ENCODE data around the gene CPT1C. TPM values are rescaled to one million over a fixed set of nuclear protein-coding genes. Genes with fewer than 3 reads are reported as not detected.
A peak's percentile ranks its signal among the peaks of the same experiment; 100 is the strongest.

The CPT1C gene
- total and polyA plus RNA-seq, 2 donors (not counting 1 experiment from before 2014, with no cell fraction given), result 0.30 to 1.7 TPM

DNA sequence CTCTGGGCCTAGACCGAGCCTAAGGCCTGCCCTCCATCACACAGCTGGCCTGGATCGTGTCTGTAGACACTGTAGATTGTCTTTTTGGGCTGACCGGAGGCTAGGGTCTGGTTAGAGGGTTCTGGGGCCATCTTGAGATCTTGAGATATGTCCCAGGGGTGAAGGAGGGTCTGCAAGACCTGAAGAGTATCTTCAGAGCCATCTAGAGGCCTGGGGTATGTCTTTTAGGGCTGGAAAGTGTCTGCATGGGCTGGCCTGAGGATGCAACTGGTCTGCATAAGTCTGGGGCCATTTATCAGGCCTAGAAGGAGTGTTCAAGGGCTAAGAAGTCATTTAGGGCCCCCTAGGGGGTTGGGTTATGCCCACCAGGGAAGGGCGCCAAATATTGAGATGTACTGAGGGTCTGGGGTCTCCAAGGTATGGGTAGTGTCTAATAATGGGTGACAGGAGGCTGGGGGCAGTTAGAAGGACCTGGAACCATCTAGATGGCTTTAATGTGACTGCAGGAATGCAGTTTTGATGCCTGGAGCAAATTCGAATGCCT, 48.4 kb upstream of the CPT1C start:
- no peaks in the 10 kb centered on the region for H3K27me3 Mint-ChIP-seq
- H3K4me3 Mint-ChIP-seq, result peak overlapping the region; percentile 96
- Histone ChIP-seq H3K27me3 (replicated peaks in 1 of 4; ENCODE audit: control extremely low read depth in 1 of 4, control insufficient read depth in 3 of 4, insufficient read depth in 4 of 4, low read length in 3 of 4) (no peaks in the 10 kb centered on the region), H3K9me3 (ENCODE audit: control extremely low read depth in 1 of 3, control insufficient read depth in 2 of 3, insufficient read depth in 1 of 3, low read length in 2 of 3) (no peaks in the 10 kb centered on the region), H3K4me2 (replicated peaks; ENCODE audit: low read depth, low read length, poor library complexity, severe bottlenecking) (peak overlapping the region; percentile 92), H3K79me2 (ENCODE audit: control insufficient read depth, insufficient read depth, low read length) (peaks cover 64% of the 10 kb centered on the region), H4K20me1 (ENCODE audit: control insufficient read depth, insufficient read depth, low read length, poor library complexity, severe bottlenecking) (peaks cover 23% of the 10 kb centered on the region), H3K36me3 (replicated peaks in 1 of 2; ENCODE audit: control extremely low read depth in 1 of 2, control insufficient read depth in 1 of 2, extremely low read depth in 1 of 2, insufficient read depth in 2 of 2, low read length in 1 of 2) (peaks cover 0 to 26% of the 10 kb centered on the region in 2 experiments), H3K4me1 (ENCODE audit: control insufficient read depth in 2 of 2, insufficient read depth in 2 of 2, low read length in 2 of 2) (peaks cover 37 to 55% of the 10 kb centered on the region in 2 donors), H3K27ac (ENCODE audit: low read length in 2 of 2) (peak overlapping the region; percentile 85 to 95), H3K4me3 (ENCODE audit: control extremely low read depth in 1 of 5, extremely low read depth in 1 of 5, insufficient read depth in 1 of 5, low read depth in 2 of 5, low read length in 4 of 5) (peak overlapping the region; percentile 64 to 97 (median 90)), H3K9ac (ENCODE audit: low read length) (peak overlapping the region; percentile 87), H2AFZ (ENCODE audit: insufficient read depth, low read depth, low read length, poor library complexity, severe bottlenecking) (peak overlapping the region; percentile 81)
- H3K9me3 Mint-ChIP-seq (ENCODE audit: insufficient read depth), result no peaks in the 10 kb centered on the region
- TF ChIP-seq EZH2 (IDR thresholded peaks at IDR 0.05; ENCODE audit: borderline replicate concordance, insufficient read depth, low read depth, low read length, poor library complexity, severe bottlenecking), result no peak
- TF ChIP-seq, protein P1, sequence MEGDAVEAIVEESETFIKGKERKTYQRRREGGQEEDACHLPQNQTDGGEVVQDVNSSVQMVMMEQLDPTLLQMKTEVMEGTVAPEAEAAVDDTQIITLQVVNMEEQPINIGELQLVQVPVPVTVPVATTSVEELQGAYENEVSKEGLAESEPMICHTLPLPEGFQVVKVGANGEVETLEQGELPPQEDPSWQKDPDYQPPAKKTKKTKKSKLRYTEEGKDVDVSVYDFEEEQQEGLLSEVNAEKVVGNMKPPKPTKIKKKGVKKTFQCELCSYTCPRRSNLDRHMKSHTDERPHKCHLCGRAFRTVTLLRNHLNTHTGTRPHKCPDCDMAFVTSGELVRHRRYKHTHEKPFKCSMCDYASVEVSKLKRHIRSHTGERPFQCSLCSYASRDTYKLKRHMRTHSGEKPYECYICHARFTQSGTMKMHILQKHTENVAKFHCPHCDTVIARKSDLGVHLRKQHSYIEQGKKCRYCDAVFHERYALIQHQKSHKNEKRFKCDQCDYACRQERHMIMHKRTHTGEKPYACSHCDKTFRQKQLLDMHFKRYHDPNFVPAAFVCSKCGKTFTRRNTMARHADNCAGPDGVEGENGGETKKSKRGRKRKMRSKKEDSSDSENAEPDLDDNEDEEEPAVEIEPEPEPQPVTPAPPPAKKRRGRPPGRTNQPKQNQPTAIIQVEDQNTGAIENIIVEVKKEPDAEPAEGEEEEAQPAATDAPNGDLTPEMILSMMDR (IDR thresholded peaks at IDR 0.05), result no peak
- ChIA-PET CTCF (interaction anchor here (0.9 to 1.5 kb wide), 5 partner anchors 22 to 72 kb away, joined by 3 to 8 read pairs (median 3); partner anchors contain the start of genes IRF3, NOSIP and PRRG2), POLR2A (interaction anchor here (0.6 to 3.4 kb wide), 7 partner anchors 22 to 208 kb away, joined by 3 to 53 read pairs (median 3); partner anchors contain the start of genes NOSIP, PRMT1 and PRRG2)
- H3K4me1 Mint-ChIP-seq, result peaks cover 53% of the 10 kb centered on the region
- intact Hi-C loops (cut with micrococcal nuclease), result loop anchor here (1.0 kb wide), 2 partner anchors 189 to 235 kb away; partner anchors contain the start of genes AKT1S1, ALDH16A1 and TBC1D17
- DNase-seq (no peak), ATAC-seq (ENCODE audit: low read depth) (no peak)
- peak overlapping the region; percentile 95 for H3K27ac Mint-ChIP-seq
- 13% methylated on average over 5 of the region's 5 CpGs for WGBS (ENCODE audit: insufficient coverage)

DNA sequence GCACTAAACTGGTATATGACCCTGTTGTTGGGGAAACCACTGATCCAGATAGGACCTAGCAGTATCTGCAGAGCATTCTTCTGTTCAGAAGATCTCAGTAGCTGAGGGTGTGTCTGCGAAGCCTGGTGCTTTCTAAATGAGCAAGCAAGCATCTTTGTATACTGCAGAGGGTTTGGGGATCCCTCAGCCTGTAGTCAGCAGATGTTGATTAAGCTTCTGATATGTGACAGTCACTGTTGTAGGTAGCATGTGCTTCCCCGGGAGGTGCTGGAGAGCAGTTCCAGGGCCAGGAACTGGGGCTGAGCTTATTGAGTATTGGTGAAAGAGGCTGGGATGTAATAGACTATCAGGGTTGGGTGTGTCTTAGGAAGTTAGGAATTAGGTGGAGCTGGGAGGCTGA, 47.5 kb upstream of the CPT1C start:
- Mint-ChIP-seq H3K4me3 (peak overlapping the region; percentile 96), H3K4me1 (peaks cover 47% of the 10 kb centered on the region), H3K27ac (no peak overlapping the region), H3K27me3 (no peaks in the 10 kb centered on the region), H3K9me3 (ENCODE audit: insufficient read depth) (no peaks in the 10 kb centered on the region)
- Histone ChIP-seq H3K9me3 (ENCODE audit: control extremely low read depth in 1 of 3, control insufficient read depth in 2 of 3, insufficient read depth in 1 of 3, low read length in 2 of 3) (no peaks in the 10 kb centered on the region), H4K20me1 (ENCODE audit: control insufficient read depth, insufficient read depth, low read length, poor library complexity, severe bottlenecking) (peaks cover 23% of the 10 kb centered on the region), H3K9ac (ENCODE audit: low read length) (no peak overlapping the region), H2AFZ (ENCODE audit: insufficient read depth, low read depth, low read length, poor library complexity, severe bottlenecking) (no peak overlapping the region), H3K4me1 (ENCODE audit: control insufficient read depth in 2 of 2, insufficient read depth in 2 of 2, low read length in 2 of 2) (peaks cover 28 to 46% of the 10 kb centered on the region in 2 donors), H3K4me3 (ENCODE audit: control extremely low read depth in 1 of 5, extremely low read depth in 1 of 5, insufficient read depth in 1 of 5, low read depth in 2 of 5, low read length in 4 of 5) (no peak overlapping the region), H3K36me3 (replicated peaks in 1 of 2; ENCODE audit: control extremely low read depth in 1 of 2, control insufficient read depth in 1 of 2, extremely low read depth in 1 of 2, insufficient read depth in 2 of 2, low read length in 1 of 2) (peaks cover 0 to 31% of the 10 kb centered on the region in 2 experiments), H3K27me3 (replicated peaks in 1 of 4; ENCODE audit: control extremely low read depth in 1 of 4, control insufficient read depth in 3 of 4, insufficient read depth in 4 of 4, low read length in 3 of 4) (no peaks in the 10 kb centered on the region), H3K79me2 (ENCODE audit: control insufficient read depth, insufficient read depth, low read length) (peaks cover 64% of the 10 kb centered on the region), H3K27ac (ENCODE audit: low read length in 2 of 2) (no peak overlapping the region), H3K4me2 (replicated peaks; ENCODE audit: low read depth, low read length, poor library complexity, severe bottlenecking) (peak overlapping the region; percentile 92)
- ChIA-PET CTCF (interaction anchor here (1.3 to 1.5 kb wide), 2 partner anchors 25 to 63 kb away, joined by 3 read pairs; partner anchors contain the start of genes NOSIP and PRRG2), POLR2A (interaction anchor here (0.9 to 2.3 kb wide), 2 partner anchors 16 to 21 kb away, joined by 3 to 19 read pairs; no protein-coding TSS in a partner anchor)
- no peak for ATAC-seq (ENCODE audit: low read depth)
- DNase-seq, result no peak
- intact Hi-C loops (cut with micrococcal nuclease), result no loop called here
- WGBS (ENCODE audit: insufficient coverage), result 79% methylated on average over 2 of the region's 2 CpGs
- TF ChIP-seq EZH2 (IDR thresholded peaks at IDR 0.05; ENCODE audit: borderline replicate concordance, insufficient read depth, low read depth, low read length, poor library complexity, severe bottlenecking), result no peak
- TF ChIP-seq, protein P1 (IDR thresholded peaks at IDR 0.05), result no peak
